ENCODE data around the gene SPRYD3.

SPRYD3 gene

DNA sequence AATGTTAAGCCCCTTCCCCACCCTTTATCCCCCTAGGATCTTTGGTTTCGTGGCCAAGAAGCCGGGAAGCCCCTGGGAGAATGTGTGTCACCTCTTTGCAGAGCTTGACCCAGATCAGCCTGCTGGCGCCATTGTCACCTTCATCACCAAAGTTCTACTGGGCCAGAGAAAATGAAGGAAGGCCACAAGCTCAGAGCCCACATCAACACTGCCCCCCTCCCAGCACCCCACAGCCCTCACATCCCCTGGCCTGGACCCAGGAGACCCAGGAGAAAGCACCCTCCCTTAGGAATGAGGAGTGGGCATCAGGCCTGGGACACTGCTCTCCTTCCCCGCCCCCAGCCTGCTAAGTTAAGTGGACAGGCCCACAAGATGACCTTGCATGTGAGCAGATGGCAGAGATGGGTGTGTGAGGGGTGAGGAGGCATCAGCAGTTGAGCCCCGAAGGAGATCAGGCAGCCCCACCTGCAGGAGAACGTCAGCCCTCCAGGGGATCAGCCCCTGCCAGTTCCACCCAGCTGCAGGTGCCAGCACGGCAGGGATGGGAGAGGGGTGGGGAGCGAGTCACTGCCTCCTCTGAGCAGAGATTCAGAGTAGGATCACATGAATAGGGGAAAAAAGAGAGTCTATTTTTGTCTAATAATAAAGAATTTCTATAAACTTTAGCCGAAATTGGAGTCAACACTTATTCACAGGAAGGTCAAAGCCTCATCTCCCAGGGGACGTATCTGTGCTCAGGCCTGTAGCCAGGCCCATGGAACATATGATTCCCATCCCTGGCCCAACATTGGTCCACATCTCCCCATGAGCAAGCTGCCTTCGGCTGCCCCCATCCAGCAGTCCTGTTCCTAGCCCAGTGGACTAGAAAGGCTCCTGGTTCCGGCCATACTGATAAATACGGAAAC is 15.2 kb downstream of the SPRYD3 start:
- DNase-seq: no peak
- ATAC-seq: no peak

DNA sequence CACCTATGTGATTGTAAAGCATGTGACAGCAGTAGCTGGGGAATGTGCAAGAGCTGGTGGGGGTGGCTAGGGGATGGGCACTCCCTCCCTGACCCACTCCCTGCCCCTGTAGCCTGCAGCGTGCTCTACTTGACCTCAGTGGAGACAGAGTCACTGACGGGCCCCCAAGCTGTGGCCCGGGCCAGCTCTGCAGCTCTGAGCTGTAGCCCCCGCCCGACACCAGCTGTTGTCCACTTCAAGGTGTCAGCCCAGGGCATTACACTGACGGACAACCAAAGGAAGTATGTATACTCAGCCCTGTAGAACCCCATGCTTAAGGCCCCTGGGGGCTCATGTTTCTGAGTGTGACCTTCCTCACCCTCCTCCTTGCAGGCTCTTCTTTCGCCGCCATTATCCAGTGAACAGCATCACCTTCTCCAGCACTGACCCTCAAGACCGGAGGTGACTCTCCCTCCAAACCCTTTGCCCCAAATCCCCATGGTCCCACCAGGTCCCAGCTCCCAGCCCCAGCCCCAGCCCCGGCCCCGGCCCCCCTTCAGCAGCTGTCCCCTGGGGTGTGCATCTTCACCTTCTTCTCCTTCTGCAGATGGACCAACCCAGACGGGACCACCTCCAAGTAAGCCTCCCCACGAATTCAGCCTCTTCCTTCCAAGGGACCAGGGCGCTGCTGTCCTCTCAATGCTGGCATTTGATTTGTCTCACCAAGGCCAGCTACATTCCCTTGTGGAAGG is 16.0 kb downstream of the SPRYD3 start:
- ATAC-seq: no peak

GRCh38 chr12:53062011-53062961 is 16.9 kb downstream of the SPRYD3 start:
- ATAC-seq (no peak), DNase-seq (no peak)

More for the DNA sequence above, 16.0 kb downstream of the SPRYD3 start:
- DNase-seq: no peak

DNA sequence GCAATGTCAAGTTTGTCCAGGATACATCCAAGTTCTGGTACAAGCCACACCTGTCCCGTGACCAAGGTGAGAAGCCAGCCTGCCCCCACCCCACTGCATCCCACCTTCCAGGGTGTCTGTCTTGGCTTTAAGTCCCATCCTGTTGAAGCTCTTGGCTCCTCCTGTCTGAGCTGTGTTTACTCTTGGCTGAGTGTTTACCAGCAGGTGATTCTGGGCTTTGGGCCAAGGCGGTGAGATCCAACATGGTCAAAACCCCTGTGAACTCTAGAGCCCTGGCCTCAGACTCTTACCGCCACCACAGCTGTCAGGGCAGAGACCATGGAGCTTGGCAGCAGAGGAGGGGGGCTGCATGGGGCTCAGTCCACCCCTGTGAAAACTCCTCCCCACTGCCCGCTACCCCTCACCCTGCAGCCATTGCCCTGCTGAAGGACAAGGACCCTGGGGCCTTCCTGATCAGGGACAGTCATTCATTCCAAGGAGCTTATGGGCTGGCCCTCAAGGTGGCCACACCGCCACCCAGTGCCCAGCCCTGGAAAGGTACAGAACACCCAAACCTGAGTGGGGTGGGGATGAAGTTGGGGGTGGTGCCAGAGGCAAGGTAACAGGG is 17.7 kb downstream of the SPRYD3 start:
- peak; percentile 15 for ATAC-seq
- no peak for DNase-seq

- ATAC-seq: no peak
These were observed 18.4 kb downstream of the SPRYD3 start for GRCh38 chr12:53060721-53061276.

GRCh38 chr12:53060064-53060720 is 19.0 kb downstream of the SPRYD3 start:
- ATAC-seq: no peak
- no peak for DNase-seq

More at GRCh38 chr12:53060721-53061276, 18.4 kb downstream of the SPRYD3 start:
- no peak for DNase-seq

GRCh38 chr12:53059434-53060063 is 19.6 kb downstream of the SPRYD3 start:
- no peak for ATAC-seq
- DNase-seq: no peak

DNA sequence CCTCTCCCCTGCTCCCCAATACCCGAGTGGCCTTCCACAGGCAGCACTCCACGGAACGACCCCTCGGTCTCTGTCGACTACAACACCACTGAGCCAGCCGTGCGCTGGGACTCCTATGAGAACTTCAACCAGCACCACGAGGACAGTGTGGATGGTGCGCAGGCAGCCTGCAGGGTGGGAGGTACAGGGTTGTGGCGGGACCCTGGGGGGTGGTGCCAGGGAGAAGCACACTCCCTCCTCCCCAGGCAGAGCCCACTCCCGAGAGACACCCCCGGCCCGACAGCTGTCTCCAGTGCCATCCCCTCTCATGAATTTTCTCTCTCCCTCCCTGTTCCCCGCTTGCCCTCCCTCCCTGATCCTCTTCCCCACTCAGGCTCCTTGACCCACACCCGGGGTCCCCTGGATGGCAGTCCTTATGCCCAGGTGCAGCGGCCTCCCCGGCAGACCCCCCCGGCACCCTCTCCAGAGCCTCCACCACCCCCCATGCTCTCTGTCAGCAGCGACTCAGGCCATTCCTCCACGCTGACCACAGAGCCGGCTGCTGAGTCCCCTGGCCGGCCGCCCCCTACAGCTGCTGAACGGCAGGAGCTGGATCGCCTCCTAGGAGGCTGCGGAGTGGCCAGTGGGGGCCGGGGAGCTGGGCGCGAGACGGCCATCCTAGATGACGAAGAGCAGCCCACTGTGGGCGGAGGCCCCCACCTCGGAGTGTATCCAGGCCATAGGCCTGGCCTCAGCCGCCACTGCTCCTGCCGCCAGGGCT is 20.3 kb downstream of the SPRYD3 start:
- ATAC-seq (no peak), DNase-seq (no peak)

- ATAC-seq (no peak), DNase-seq (no peak)
These were observed 21.2 kb downstream of the SPRYD3 start for GRCh38 chr12:53057816-53058500.

GRCh38 chr12:53056901-53057300 is 22.3 kb downstream of the SPRYD3 start:
- no peak for DNase-seq
- no peak for ATAC-seq

GRCh38 chr12:53056296-53056695 is 22.9 kb downstream of the SPRYD3 start:
- DNase-seq: no peak
- ATAC-seq: no peak

DNA sequence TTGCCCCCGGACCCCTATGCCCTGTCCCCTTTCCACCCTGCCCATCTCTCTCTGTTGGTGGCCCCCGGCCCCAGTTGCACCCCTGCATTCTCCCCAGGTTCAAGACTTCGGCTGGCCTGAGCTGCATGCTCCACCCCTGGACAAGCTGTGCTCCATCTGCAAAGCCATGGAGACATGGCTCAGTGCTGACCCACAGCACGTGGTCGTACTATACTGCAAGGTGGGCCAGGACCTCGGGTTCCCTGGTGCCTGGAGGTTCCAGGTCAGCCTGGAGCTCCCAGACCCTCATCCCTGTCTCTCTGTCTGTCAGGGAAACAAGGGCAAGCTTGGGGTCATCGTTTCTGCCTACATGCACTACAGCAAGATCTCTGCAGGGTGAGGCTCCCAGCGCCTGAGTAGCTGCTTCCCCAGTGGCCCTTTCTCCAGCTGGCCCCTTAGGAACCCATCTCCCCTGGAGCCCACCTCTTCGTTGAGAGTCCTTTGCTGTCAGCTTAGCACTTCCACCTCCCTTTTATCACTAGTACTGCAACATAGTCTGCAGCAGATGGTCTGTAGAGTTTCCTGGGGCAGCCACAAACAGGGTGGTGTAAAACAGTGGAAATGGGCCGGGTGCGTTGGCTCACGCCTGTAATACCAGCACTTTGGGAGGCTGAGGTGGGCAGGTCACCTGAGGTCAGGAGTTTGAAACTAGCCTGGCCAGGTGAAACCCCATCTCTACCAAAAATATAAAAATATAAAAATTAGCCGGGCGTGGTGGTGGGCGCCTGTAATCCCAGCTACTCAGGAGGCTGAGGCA is 23.5 kb downstream of the SPRYD3 start:
- DNase-seq: no peak
- no peak for ATAC-seq

DNA sequence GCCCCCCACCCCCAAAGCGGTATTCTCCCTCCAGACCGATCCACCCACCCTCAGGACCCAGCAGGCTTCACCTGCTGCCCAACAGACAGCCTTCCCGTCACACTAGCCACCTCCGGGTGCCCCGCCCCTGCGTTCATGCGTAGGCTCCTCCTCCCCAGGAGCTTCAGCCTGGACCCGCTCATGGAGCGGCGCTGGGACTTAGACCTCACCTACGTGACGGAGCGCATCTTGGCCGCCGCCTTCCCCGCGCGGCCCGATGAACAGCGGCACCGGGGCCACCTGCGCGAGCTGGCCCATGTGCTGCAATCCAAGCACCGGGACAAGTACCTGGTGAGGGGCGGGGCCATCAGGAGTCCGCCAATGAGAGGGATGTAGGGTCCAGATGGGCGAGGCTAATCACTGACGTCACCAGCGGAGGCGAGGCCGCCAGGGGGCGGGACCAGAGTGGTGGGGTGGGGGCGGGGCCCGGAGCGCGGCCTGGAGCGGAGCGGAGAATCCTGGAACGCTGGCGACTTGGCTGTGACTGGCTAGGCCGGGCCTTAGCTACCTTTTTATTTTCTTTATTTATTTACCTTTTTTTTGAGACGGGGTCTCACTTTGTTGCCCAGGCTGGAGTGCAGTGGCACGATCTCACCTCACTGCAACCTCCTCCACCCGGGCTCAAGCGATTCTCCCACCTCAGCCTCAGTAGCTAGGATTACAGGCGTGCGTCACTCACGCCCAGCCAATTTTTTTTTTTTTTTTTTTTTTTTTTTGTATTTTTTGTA is 24.9 kb downstream of the SPRYD3 start:
- ATAC-seq: peak; percentile 90
- DNase-seq: peak; percentile 93

DNA sequence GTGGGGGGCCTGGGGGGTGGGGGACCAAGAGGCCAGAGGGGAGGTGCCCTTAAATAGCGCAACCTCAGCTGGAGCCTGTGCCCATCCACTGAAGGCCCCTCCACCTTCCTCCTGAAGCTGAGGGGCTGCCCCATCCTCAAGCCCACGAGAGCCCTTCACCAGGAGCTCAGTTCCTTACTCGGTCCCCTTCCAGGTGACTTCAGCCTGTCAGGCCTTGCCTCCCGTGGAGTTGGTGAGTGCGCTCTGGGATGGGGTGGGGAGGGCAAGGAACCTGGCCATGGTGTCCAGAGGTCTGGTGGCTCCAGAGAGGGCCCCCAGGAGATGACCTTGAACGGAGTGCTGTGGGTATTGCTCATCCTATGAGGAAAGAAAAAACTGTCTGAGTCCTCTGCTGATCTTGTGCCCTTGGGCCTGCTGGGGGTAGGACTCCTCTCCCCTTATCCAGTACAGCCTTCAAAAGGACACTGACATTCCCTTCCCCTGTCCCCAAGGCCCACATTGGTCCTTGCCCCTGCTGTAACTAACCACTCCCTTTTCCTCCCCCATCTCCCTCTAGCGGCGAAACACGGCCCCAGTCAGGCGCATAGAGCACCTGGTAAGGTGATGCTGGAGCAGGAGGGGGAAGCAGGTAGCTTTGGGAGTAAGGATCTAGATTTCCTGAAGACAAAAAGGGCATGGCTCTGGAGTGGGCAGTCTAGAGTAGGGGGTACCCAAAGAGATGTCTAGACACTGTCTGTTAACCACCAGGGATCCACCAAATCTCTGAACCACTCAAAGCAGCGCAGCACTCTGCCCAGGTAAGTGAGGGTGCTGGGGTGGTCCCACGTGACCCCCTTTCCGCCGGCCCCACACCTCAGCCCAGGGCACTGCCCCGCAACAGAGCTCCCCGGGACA is 25.7 kb downstream of the SPRYD3 start:
- DNase-seq: peak; percentile 62
- ATAC-seq: no peak

DNA sequence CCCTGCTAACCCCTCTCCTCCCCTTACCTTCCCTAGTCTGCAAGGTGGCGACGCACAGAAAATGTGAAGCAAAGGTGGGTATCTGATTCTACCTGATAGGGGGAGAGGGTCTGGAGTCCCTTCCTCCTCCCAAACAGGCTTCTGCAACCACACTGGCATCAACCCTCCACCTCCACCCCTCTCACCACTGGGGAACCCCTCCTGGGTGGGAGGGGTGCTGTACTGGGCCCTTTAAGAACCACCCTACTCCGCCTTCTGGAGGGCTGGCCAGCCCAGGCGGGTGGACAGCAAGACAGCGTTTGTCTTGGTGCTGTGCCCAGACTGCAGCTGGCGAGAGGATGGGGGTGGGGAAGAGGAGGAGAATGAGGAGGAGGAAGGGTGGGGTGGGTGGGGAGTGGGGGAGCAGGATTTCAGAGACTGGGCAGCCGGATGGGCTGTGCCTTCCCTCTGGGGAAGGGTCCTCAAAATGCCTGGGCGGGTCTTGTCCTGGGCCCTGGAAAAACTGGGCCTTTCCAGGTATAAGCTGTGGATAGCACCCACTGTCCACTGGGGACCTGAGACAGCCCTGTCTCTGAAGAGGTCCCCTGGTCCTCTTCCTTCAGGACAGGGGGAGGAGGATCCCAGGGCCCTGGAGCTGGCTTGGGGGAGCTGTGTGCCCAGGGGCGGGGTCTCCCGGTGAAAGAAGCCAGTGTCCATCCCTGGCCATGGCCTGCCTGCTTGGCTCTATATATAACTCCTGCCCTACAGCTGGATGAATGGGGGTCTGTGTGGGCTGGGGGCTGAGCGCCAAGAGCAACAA is 26.6 kb downstream of the SPRYD3 start:
- no peak for ATAC-seq
- DNase-seq: no peak
